HuH-7.5 (cell line): ENCODE measurements around the gene SRGAP2B.
"Not testable (repeated sequence)": the region's sequence is repeated elsewhere in the genome, so short reads cannot be mapped to it uniquely, and the experiment has no call there.

Experiments
- DNase-seq: peaks from one replicate; pipeline ENCODE4 v3.0.0; 2011; ENCODE audit warnings: low spot score

Gene SRGAP2B

DNA sequence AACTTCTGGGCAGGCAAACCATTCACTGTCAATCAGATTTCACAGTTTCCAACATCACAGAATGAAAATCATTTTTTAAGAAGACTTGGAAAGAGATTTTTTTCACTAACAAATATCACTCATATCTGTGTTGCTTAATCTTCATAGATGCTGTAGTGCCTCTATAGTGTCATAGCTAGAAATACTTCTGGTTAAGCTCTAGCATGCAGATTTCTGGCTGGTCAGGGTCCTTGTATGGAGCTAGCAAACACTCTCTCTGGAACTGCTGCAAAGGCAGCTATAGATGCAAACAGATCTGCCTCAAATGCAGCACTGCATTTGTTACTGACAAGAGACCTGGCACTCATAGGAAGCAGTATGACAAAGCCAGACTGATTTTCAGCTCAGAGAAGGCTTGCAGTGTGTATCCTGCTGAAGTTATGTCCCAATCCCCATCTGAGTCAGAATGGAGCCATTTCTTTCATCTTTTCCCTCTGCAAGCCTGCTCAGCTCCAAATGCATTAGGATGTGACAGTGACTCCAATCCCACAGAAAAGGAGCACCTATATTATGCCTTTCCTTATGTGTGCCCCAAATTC, 99.2 kb downstream of the SRGAP2B start:
- DNase-seq: not testable (repeated sequence)

DNA sequence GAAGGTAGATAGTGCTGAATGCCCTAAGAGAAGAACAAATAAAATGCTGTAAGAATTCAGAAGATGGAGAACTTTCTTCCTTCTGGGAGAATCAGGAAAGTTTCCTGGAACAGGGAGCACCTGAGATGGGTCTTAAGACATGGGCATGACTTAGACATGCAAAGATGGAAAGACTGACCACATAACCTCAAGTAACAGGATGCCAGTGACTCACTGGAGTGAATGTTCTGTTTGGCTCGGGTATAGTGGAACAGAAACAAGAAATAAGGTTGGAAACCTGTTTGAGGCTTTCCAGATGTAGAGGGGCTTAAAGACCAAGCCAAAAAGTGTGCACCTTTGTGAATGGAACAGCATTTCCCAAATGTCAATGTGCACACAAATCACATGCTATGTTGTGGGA, 102.2 kb downstream of the SRGAP2B start:
- DNase-seq: not testable (repeated sequence)

DNA sequence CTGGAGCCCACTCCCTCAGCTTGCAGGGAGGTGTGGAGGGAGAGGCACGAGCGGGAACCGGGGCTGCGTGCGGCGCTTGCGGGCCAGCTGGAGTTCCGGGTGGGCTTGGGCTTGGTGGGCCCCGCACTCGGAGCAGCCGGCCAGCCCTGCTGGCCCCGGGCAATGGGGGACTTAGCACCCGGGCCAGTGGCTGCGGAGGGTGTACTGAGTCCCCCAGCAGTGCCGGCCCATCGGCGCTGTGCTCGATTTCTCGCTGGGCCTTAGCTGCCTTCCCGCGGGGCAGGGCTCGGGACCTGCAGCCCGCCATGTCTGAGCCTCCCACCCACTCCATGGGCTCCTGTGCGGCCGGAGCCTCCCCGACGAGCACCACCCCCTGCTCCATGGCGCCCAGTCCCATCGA, 104.5 kb downstream of the SRGAP2B start:
- not testable (repeated sequence) for DNase-seq

DNA sequence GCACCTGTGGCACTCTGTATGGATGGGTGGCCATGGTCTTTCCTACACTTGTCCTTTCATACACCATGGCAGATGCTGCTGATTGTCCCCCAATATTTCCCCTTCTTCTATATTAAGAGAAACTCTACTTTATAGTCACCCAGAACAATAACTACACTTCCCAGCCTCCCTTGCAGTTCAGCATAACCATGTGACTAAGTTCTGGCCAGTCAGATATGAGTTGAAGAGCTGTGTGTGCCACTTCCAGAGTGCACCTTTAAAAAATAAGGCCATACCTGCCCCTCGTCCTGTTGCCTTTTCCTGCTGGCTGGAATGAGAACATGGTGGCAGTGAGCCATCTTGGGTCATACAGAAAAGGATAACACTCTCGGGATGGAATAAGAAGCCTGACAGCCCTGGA, 108.0 kb downstream of the SRGAP2B start:
- DNase-seq: not testable (repeated sequence)

DNA sequence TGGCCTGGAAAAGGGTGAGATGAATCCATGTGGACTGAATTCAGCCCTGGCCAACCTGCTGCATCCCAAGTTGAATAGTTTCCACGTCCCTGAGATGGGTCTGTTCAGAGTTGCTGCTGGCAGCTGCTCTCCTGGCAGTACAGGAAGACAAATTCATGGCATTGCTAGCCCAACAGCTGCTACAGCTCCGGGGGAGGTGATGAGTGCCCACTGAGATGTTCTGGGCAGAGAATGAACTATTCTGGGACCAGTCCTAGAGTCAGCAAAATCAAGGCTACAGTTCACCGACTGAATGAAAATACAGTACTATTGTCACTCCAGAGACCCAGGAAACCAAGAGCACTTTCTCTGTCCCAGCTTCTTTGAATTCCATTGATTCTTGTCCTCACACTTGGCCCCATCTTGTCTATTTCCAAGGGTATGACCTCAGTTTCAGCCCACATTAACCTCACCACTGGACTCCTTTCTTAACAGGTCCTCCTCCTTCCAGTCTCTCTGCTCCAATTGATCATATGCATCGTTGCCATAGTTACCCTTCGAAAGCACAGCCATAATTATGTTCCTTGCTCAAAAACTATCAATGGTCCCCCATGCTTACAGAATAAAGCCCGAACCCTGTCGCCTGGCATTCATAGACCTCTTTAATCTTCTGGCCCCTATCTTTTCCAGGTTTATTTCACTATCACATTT, 108.8 kb downstream of the SRGAP2B start:
- DNase-seq: not testable (repeated sequence)

DNA sequence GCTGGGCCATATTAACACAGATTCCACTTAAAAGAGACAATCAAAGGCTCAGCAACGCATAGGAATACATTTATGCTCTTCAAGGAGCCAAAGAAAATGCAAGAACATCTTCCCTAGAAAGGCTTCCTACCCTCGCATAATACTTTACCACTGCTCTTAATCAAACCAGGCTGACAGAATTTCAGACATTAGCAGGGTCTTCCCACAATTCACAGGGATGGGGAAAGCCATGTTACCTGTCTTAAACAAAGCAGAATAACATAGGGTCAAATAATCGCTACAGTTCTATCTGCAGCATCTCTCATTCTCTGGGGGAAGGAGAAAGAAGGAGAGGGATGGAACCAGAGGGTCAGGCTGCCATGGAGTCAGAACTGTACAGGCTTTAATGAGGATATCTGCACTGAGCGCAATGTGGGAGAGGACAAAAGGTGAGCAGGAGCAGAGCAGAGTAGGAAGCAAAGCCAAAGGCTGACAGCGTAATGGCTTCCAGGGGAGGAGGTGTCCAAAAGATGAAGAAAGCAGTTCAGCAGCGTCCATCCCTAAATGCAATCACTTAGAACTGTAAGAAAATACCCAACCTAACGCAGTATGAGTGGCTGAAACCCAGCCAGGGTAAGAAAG, 109.5 kb downstream of the SRGAP2B start:
- DNase-seq: not testable (repeated sequence)

DNA sequence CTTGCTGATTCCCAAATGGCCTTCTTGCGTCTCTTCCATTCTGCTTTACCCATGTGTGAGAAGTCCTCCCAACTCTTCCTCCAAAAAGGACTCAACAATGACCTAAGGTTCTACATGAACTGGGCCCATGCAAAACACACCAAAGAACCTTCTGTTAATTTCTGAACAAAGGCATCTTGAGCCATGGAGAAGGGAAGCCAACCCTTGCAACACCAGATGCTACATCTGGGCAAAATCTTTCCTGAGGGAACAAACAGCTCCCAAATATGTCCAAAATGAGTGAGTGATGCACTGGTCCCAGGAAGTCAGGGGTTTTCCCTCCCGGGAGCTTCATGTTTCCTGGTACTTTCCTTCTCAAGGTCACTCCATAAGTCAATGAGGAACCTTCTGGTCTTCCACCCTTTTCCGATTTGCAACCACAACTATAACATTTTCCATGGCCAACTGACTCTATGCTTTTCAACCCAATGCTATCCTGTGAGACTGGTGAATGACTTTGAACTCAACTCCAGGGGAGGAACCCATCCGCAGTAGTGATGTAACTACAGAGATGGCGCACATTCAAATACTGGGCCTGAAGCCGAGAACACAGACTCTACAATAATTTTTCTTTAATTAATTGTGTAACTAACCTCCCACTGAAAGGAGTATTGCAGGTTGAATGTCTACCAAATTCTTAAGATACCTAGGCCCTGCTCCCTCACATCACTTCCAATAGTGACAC, 112.2 kb downstream of the SRGAP2B start:
- DNase-seq: not testable (repeated sequence)

DNA sequence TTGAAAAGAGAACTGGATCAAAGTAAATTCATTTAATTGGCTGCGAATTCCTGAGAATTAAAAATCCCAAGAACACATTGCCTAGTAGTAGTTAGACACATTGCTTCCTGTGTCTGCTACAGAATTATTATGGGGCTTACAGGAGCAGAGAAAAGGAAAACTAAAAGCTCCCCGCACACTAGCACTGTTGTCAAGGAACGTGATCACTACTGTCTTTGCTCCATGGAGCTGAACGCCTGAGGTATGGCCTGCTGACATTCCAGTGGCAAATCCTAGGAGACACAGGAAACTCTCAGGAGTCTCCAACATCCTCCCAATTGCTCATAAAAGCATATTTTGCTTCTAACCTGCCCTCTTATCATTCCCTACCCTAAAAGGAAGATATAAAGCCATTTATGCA, 114.0 kb downstream of the SRGAP2B start:
- DNase-seq: not testable (repeated sequence)

DNA sequence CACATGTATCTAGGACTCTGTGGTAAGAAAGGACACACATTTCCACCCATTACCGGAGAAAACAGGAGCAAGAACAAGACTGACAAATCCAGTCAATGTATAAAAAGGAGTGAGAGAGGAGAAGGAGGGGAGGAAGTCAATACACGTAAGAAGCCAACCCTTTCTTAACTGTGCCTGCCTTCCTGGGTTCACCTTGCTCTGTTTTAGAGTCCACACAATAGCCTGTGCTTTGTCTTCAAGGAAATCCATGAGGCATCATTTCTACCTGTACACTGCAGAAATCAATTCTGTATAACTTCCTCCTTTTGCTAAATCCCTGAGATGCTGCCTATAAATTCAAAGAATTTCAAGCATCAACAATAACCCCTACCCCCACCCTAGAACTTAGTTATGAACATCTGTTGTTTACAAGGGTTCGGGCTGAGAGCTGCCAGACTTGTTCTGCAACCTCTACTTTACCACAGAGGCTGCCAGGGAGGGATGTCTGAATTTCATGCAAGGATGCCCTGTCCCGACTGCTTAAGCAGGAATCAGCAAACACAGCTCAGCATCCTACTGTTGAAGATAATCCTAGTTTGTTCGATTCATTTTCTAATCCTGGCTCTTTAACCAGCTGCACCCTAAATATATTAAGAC, 115.0 kb downstream of the SRGAP2B start:
- not testable (repeated sequence) for DNase-seq

DNA sequence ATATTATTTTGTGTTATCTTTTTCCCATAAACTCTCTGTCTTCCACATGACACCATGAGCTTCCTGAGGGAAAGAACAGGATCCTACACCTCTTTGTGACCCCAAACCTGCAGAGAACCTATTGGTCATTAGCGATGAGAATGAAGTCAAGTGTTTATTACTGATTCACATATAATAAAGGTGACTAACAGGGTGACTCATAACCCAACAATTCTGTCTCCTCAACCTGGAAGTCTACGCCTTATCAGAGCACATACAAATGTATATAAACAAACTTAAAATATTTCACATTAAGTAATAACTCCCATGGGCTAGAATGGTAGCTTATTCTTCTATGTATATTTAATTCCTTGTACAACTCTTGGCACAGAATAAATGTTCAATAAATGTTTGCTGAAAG, 117.3 kb downstream of the SRGAP2B start:
- DNase-seq: not testable (repeated sequence)

DNA sequence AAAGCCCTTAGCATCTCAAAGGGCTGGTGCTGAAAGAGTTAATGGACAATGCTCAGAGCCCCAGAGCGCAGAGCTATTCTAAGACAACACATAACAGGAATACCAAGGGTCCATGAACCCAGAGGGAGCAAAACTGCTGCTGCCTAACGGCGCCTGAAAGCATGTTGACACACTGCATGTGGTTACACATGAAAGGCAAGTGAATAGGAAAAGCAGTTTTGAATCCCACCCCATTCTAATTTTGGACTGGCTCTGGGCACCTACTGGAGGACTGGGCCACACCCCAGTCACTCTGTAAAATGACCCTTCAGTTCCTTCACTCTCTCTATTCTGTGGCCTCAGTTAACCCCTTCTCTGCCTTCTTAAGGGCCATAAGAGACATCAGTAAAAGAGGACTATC, 123.2 kb downstream of the SRGAP2B start:
- DNase-seq: not testable (repeated sequence)

DNA sequence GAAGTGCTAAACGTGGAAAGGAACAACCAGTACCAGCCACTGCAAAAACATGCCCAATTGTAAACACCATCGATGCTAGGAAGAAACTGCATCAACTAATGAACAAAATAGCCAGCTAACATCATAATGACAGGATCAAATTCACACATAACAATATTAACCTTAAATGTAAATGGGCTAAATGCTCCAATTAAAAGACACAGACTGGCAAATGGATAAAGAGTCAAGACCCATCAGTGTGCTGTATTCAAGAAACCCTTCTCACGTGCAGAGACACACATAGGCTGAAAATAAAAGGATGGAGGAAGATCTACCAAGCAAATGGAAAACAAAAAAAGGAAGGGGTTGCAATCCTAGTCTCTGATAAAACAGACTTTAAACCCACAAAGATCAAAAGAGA, 128.6 kb downstream of the SRGAP2B start:
- not testable (repeated sequence) for DNase-seq

DNA sequence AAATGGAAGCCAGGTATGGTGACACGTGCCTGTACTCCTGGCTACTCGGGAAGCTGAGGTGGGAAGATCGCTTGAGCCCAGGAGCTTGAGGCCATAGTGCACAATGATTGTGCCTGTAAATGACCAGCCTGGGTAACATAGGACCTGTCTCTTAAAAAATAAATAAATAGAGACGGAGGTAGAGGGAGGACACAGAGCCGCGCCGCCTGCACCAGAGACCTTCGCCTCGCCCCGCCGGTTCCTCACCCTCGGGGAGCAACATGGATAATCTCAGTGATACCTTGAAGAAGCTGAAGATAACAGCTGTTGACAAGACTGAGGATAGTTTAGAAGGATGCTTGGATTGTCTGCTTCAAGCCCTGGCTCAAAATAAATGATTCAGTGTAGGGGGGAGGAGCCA, 130.4 kb downstream of the SRGAP2B start:
- not testable (repeated sequence) for DNase-seq

DNA sequence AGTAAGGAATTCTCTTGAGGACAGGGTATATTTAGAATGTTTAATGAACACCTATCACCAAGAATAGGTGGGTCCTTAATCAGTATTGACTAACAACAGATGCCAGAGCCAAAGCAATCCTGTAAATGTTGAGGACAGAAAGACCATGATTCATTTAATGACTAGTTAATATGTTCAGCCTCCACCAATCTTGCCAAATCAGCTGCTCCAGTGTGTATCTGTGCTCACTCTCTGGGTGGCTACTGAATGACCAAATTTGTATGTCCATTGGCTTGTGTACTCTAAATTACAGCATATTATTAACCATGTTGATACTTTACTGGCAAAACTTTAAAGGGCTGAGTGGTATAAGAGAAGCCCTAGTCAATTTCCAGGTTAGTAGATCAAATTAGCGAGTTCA, 130.9 kb downstream of the SRGAP2B start:
- DNase-seq: not testable (repeated sequence)

DNA sequence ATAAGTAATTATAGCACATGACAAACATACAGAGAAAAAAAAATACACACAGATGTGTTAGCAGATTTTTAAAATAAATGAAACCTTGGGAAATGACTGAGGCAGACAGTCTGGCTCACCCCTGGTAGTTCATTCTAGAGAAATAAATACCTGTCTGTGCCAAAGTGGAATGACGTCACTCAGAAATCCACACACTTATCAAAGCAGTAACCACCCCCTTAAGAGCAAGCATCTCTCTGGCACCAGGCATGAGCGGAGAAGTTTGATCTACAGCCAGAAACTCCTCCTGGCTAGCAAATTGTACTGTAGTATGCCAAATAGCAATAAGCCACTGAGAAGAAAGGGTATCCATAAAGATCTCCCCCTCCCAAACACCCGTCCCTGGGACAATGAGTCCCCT, 131.6 kb downstream of the SRGAP2B start:
- DNase-seq: not testable (repeated sequence)

DNA sequence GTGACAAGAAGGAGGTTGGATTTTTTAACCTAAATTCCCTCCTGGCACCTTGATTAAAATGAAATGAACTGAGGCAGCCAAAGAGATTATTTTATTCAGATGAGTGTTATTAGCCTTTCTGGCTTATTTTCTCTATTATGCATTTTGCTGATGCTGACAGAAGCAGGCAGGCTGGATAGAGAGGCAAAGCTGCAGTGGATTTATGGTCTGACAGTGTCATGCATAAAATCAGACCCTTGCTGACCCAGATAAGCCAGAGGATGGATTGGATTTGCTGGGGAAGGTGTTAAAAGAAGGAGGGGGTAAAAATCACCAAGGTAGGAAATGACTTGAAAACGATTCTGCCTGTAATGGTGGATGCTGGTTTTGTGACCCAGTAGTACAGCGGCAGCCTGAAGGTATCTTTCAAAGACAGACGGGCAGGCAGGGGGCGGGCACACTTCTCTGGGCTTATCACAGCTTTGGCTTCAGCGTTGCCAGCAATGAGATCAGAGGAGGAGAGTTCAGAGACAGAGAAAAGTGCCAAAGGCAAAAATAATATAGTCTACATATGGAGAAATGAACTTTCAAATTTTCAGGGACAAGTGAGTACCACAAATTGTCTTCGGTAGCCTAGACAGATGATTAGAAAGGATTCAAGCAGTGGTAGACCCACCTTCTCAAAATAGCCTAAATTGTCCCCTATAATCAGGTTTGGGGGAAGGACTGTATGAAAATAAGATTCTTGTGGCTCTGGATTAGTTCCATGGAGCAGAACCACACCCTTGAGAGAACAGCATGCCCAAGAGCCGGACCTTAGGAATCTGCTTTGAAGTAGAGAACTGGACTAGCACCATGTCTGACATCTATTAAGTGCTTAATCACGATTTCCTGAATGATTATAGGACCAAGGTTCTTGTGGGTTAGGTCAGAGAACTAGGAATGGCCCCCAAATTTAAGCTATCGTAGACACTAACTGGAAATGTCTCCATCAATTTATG, 133.2 kb downstream of the SRGAP2B start:
- not testable (repeated sequence) for DNase-seq

DNA sequence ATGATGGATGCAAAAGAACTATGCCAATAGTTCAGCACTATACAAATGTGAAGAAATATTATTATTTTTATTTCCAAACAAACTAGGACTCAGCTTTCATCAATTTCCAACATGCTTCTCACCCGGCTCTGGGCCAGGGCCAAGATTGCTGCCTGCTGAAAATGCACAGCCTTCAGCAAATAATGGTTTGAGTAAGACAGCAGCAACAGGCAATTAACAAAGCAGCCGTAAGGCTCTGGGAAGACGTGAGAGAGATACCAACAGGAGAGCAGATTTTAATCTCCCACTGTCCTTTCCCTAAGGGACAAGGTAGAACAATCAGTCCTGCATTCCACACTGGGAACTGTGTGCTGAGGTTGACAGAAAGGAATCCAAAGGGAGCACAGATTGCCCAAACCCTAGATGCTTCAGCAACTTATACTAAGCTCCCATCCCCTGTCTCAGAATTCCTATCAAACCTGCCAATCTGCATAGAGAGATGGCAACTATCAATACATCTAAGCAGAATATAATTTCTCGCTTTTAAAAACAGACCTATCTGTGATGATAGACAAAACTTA, 134.1 kb downstream of the SRGAP2B start:
- DNase-seq: not testable (repeated sequence)

DNA sequence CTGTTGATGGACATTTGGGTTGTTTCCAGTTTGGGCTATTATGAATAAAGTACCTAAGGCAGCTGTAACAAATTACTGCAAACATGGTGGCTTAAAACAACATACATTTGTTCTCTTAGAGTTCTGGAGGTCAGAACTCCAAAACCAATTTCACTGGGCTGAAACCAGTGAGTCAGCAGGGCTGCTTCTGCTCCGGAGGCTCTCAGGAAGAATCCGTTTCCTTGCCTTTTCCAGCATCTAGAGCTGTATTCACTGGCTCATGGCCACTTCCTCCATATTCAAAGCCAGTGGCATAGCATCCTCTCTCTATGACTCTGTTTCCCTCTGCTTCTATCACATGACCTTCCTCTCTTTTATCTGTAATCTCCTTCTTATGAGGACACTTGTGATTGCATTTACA, 146.7 kb downstream of the SRGAP2B start:
- DNase-seq: not testable (repeated sequence)

DNA sequence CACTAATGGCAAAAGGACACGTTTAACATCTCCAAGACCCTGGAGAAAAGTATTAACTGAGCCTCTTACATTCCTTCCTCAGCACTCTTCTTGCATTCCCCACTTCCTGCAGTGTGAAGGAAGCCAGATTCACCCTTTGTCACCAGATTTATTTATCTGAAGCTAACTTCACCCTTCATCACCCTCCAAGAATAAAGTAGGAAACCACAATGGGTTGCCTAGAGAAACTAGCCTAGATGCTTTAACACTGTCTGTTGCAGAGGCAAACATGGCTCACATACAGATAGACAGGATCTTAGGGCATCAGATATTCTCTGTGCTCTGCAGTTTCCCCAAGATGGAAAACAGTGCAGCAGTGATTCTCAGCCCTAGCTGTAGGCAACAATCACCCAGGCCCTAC, 147.6 kb downstream of the SRGAP2B start:
- DNase-seq: not testable (repeated sequence)
